ENCODE data around the gene CHST14.

The CHST14 gene

DNA sequence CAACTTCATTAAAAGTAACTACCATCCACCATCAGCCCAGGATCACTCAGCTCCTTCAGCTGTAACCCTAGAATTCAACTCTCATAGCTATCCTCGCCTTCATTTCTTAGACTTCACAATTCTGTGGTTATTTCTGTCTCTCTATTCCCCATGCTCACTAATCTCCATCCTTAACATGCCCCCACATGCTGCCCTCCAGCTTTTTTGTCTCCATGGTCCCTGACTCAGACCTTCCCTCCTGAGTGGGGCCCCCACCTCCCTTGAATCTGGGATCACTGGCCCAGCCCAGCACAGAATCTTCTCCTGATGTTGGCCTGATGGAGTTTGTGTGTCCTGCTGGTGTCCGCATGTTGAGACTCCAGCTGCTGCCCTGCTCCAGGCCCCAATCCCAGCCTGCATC, 41.7 kb downstream of the CHST14 start:
- no peaks in the 10 kb centered on the region for H3K9me3 Mint-ChIP-seq
- H3K36me3 Mint-ChIP-seq (ENCODE audit: low read depth) = no peaks in the 10 kb centered on the region
- H3K27me3 Mint-ChIP-seq (ENCODE audit: low read depth) = peaks cover 24% of the 10 kb centered on the region
- TF ChIP-seq, protein P1, sequence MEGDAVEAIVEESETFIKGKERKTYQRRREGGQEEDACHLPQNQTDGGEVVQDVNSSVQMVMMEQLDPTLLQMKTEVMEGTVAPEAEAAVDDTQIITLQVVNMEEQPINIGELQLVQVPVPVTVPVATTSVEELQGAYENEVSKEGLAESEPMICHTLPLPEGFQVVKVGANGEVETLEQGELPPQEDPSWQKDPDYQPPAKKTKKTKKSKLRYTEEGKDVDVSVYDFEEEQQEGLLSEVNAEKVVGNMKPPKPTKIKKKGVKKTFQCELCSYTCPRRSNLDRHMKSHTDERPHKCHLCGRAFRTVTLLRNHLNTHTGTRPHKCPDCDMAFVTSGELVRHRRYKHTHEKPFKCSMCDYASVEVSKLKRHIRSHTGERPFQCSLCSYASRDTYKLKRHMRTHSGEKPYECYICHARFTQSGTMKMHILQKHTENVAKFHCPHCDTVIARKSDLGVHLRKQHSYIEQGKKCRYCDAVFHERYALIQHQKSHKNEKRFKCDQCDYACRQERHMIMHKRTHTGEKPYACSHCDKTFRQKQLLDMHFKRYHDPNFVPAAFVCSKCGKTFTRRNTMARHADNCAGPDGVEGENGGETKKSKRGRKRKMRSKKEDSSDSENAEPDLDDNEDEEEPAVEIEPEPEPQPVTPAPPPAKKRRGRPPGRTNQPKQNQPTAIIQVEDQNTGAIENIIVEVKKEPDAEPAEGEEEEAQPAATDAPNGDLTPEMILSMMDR (IDR thresholded peaks at IDR 0.05; ENCODE audit: unreplicated experiment in 3 of 3) = no peak
- peaks cover 22% of the 10 kb centered on the region for H3K4me1 Mint-ChIP-seq
- H3K27ac Mint-ChIP-seq = peak overlapping the region in 2 of 3 experiments; percentile 34 to 36
- H3K4me3 Mint-ChIP-seq = peak overlapping the region; percentile 73 to 84 (median 83)

DNA sequence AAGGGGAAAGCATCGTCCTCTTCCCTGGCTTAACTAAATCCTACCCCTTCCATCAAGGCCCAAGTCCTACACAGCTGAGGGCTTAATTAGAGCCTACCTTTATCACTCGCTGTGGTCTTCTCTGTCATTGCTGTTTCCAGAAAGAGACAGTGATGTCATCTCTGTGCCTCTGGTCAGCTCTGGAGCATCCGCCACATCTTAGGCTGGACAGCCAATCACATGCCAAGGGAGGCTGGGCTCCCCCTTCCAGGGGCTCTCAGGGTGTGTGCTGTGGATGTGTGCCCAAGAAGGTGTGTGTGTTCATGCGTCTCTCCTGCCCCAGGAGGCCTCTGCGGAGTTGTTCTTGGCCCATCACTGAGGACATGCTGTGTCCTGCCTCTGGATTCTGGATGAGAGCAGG, 42.8 kb downstream of the CHST14 start:
- H3K27ac Mint-ChIP-seq = no peak overlapping the region

DNA sequence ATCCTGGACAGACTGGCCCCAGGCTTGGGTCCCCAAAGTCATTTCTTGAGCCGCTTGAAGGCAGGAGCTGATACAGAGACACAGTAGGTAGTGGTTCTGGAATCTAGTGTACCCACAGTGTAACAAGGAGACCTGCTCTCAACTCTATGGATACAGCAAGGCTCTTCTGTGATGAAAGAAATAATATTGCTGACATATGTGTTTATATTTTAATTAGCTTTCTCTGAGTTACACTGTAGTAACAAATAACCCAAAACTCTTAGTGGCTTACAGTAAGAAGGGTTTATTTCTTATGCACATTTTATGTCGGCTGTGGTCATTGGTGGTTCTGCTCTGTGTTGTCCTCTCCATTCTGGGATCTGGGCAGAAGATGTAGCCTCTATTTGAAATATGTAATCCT, 45.5 kb downstream of the CHST14 start:
- Mint-ChIP-seq H3K4me1 (peaks cover 13% of the 10 kb centered on the region), H3K27ac (no peak overlapping the region), H3K27me3 (ENCODE audit: low read depth) (peaks cover 8% of the 10 kb centered on the region), H3K4me3 (no peak overlapping the region), H3K9me3 (no peaks in the 10 kb centered on the region), H3K36me3 (ENCODE audit: low read depth) (no peaks in the 10 kb centered on the region)
- TF ChIP-seq, protein P1 (IDR thresholded peaks at IDR 0.05; ENCODE audit: unreplicated experiment in 3 of 3) = no peak

More for the DNA sequence above, 42.8 kb downstream of the CHST14 start:
- Mint-ChIP-seq H3K9me3 (no peaks in the 10 kb centered on the region), H3K36me3 (ENCODE audit: low read depth) (no peaks in the 10 kb centered on the region), H3K27me3 (ENCODE audit: low read depth) (peaks cover 20% of the 10 kb centered on the region), H3K4me1 (peaks cover 16% of the 10 kb centered on the region), H3K4me3 (peak overlapping the region in 1 of 3 experiments; percentile 83)
- TF ChIP-seq, protein P1 (IDR thresholded peaks at IDR 0.05; ENCODE audit: unreplicated experiment in 3 of 3) = no peak

Data from nephron (organoid).